ENCODE measurements around the gene PPM1L. TPM values are rescaled to one million over a fixed set of nuclear protein-coding genes. Genes with fewer than 3 reads are reported as not detected.

The PPM1L gene
- total RNA-seq, 1 donor from 2014 or later: 10.6 TPM

DNA sequence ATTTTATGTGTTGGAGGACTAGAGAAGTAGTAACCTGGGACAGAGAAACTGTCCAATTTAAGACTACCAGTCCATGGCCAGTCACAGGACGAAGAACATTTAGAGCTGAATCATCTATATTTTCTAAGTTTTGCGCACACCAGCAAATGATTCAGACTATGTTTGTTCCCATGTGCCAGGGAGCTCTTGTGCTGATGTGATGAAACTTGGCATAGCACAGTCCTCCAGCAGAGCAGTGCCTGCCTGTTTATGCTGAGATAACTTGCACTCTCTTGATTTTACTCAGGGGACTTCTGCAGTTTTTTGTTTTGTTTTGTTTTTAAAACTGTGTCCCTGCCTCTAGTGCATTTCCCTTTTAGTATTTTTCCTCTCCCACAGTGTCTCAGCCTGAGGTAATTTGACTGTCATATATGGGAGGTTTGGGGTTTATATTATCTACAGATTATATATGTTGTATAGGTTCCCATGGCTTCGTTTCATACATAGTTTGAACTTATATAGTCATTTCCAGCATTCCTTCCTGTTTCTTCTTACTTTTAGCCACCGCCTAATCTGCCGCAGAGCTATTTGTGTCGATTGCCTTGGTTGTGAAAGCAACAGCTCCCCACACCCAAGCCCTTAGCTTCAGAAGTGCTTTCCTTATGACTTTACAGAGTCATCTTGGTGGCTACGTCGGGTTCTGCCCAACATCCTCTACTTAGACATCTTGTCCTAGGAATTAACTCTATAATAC lies 45.5 kb downstream of the PPM1L start:
- Mint-ChIP-seq H3K27ac (no peak overlapping the region), H3K9me3 (no peaks in the 10 kb centered on the region), H3K36me3 (no peaks in the 10 kb centered on the region), H3K27me3 (ENCODE audit: low read depth) (no peaks in the 10 kb centered on the region), H3K4me3 (no peak overlapping the region), H3K4me1 (no peaks in the 10 kb centered on the region)
- TF ChIP-seq CTCF (IDR thresholded peaks at IDR 0.05; ENCODE audit: unreplicated experiment): no peak
- DNase-seq (ENCODE audit: low spot score in 2 of 2, unreplicated experiment in 2 of 2): no peak

- no peaks in the 10 kb centered on the region for H3K9me3 Mint-ChIP-seq
Observed at GRCh38 chr3:160804762-160805161, 48.7 kb downstream of the PPM1L start.

DNA sequence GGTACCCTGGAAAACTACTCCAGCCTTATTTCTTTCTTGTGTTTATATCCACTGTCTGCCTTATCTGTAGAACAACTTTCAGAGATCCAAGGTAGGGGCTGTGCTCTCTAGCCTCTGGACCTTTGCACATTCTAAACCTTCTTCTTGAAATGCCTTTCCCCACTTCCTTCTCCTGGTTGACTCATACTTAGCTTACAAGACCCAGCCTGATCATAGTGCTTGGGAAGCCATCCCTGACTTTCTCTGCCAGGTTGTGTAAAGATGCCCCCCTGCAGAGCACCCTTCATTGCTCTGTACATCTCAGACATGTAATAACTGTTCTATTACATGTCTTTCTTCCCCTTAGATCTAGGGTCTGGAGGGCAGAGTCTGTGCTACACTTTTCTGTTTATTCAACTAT lies 50.1 kb downstream of the PPM1L start:
- no peak for DNase-seq (ENCODE audit: low spot score in 2 of 2, unreplicated experiment in 2 of 2)
- Mint-ChIP-seq H3K9me3 (no peaks in the 10 kb centered on the region), H3K4me3 (no peak overlapping the region), H3K36me3 (no peaks in the 10 kb centered on the region), H3K27me3 (ENCODE audit: low read depth) (no peaks in the 10 kb centered on the region), H3K4me1 (peaks cover 3% of the 10 kb centered on the region), H3K27ac (no peak overlapping the region)
- TF ChIP-seq CTCF (IDR thresholded peaks at IDR 0.05; ENCODE audit: unreplicated experiment): no peak

More at GRCh38 chr3:160804762-160805161, 48.7 kb downstream of the PPM1L start:
- no peak for TF ChIP-seq CTCF (IDR thresholded peaks at IDR 0.05; ENCODE audit: unreplicated experiment)
- Mint-ChIP-seq H3K4me1 (no peaks in the 10 kb centered on the region), H3K36me3 (no peaks in the 10 kb centered on the region), H3K27ac (no peak overlapping the region), H3K27me3 (ENCODE audit: low read depth) (no peaks in the 10 kb centered on the region), H3K4me3 (no peak overlapping the region)
- no peak for DNase-seq (ENCODE audit: low spot score in 2 of 2, unreplicated experiment in 2 of 2)

GRCh38 chr3:160806686-160807085 lies 50.7 kb downstream of the PPM1L start:
- H3K36me3 Mint-ChIP-seq: no peaks in the 10 kb centered on the region
- DNase-seq (ENCODE audit: low spot score in 2 of 2, unreplicated experiment in 2 of 2): no peak
- no peak overlapping the region for H3K4me3 Mint-ChIP-seq
- no peaks in the 10 kb centered on the region for H3K27me3 Mint-ChIP-seq (ENCODE audit: low read depth)
- no peak overlapping the region for H3K27ac Mint-ChIP-seq
- no peaks in the 10 kb centered on the region for H3K9me3 Mint-ChIP-seq
- peaks cover 5% of the 10 kb centered on the region for H3K4me1 Mint-ChIP-seq
- TF ChIP-seq CTCF (IDR thresholded peaks at IDR 0.05; ENCODE audit: unreplicated experiment): no peak

- H3K36me3 Mint-ChIP-seq: no peaks in the 10 kb centered on the region
- H3K27ac Mint-ChIP-seq: no peak overlapping the region
- H3K27me3 Mint-ChIP-seq (ENCODE audit: low read depth): no peaks in the 10 kb centered on the region
- H3K4me3 Mint-ChIP-seq: no peak overlapping the region
- no peak for TF ChIP-seq CTCF (IDR thresholded peaks at IDR 0.05; ENCODE audit: unreplicated experiment)
- DNase-seq (ENCODE audit: low spot score in 2 of 2, unreplicated experiment in 2 of 2): no peak
- no peaks in the 10 kb centered on the region for H3K9me3 Mint-ChIP-seq
- H3K4me1 Mint-ChIP-seq: peaks cover 5% of the 10 kb centered on the region
Observed at GRCh38 chr3:160808838-160809237, 52.8 kb downstream of the PPM1L start.
